ENCODE measurements around the gene MBTPS1.

DNA sequence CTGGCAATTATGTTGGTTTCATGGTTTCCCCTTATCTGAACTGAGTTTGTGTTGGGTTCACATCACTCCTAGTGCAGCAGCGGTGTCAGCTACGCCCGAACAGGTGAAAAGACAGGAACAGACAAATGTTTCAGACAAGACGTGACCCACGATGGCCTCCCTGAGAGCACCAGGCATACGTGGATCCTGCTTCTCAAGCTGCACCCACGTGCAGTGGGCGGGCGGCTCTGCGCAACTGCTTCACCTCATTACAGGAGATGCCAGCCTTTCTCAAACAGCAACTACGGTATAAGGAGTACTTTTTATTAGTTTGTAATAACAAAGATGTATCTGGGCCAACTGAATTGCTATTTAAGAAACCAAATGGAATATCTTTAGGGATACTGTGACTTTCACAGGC lies 41.4 kb downstream of the MBTPS1 start:
- TF ChIP-seq POLR2A (IDR thresholded peaks at IDR 0.05) = no peak
- TF ChIP-seq, protein P1, sequence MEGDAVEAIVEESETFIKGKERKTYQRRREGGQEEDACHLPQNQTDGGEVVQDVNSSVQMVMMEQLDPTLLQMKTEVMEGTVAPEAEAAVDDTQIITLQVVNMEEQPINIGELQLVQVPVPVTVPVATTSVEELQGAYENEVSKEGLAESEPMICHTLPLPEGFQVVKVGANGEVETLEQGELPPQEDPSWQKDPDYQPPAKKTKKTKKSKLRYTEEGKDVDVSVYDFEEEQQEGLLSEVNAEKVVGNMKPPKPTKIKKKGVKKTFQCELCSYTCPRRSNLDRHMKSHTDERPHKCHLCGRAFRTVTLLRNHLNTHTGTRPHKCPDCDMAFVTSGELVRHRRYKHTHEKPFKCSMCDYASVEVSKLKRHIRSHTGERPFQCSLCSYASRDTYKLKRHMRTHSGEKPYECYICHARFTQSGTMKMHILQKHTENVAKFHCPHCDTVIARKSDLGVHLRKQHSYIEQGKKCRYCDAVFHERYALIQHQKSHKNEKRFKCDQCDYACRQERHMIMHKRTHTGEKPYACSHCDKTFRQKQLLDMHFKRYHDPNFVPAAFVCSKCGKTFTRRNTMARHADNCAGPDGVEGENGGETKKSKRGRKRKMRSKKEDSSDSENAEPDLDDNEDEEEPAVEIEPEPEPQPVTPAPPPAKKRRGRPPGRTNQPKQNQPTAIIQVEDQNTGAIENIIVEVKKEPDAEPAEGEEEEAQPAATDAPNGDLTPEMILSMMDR (IDR thresholded peaks at IDR 0.05) = no peak
- no peak for TF ChIP-seq POLR2AphosphoS5 (IDR thresholded peaks at IDR 0.05)
- no peak for TF ChIP-seq EP300 (IDR thresholded peaks at IDR 0.05)

All from upper lobe of left lung (tissue), 4 donors.